Measurements from ENCODE around the gene CEMIP2.

Gene CEMIP2

DNA sequence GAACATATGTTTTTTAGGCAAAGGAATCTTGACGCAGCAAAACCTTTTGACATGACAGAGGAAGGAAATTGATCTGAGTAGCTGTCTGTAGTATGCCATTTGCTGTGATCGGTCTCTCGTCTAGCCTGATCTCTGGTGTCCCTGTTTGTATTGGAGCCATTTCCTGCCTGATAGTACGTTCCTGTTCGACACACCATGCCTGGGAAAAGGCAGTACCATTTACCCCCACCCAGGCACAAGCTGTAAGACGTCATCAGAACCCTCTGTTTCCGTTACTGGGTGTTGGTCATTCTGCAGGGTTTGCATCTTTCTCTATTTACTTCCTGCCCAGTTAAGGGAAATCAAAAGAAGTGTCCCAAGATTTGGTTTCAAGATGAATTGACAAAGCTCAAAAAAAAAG lies 129.7 kb downstream of the CEMIP2 start:
- H3K27ac ChIP-seq, result no peak overlapping the region
- TF ChIP-seq, protein P1, sequence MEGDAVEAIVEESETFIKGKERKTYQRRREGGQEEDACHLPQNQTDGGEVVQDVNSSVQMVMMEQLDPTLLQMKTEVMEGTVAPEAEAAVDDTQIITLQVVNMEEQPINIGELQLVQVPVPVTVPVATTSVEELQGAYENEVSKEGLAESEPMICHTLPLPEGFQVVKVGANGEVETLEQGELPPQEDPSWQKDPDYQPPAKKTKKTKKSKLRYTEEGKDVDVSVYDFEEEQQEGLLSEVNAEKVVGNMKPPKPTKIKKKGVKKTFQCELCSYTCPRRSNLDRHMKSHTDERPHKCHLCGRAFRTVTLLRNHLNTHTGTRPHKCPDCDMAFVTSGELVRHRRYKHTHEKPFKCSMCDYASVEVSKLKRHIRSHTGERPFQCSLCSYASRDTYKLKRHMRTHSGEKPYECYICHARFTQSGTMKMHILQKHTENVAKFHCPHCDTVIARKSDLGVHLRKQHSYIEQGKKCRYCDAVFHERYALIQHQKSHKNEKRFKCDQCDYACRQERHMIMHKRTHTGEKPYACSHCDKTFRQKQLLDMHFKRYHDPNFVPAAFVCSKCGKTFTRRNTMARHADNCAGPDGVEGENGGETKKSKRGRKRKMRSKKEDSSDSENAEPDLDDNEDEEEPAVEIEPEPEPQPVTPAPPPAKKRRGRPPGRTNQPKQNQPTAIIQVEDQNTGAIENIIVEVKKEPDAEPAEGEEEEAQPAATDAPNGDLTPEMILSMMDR (conservative IDR thresholded peaks at IDR 0.05), result no peak

DNA sequence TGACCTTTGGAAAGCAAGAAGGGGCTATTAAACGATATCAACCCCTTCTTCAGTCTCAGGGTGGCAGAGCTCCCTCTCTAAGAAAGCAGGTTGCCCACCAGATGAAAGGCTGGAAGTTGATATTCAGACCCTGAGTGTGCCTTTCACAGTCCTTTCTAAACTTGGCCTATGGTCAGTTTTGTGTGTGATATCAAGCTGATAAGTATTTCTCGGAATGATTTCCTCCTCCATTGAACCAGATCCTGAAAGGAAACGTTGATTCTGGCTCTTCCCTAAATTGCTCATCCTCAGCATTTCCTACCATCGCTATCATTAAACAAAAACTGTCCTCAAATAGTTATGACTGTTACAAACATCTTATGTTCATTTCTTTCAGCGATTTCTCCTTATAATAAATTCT lies 130.4 kb downstream of the CEMIP2 start:
- TF ChIP-seq, protein P1 (conservative IDR thresholded peaks at IDR 0.05), result no peak

DNA sequence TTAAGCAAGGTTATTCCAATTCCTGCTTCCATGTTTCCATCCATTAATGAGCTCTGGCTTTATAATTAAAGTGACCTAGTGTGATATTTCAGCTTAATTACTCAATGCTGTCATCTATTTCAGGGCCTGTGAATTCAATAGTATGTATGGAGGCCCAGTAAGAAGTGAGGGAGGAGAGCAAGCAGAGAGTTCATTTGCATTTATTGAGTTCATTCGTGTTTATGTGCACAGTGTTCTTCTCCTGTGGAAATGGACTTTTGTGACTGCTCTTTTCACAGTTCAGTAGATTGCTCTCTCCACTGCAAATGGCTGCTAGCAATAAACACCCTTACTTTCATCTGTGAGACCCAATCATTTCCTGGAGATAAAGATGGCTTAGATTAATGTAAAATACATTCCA lies 130.9 kb downstream of the CEMIP2 start:
- TF ChIP-seq, protein P1 (conservative IDR thresholded peaks at IDR 0.05), result no peak
- H3K27ac ChIP-seq, result no peak overlapping the region

More for the DNA sequence above, 130.4 kb downstream of the CEMIP2 start:
- H3K27ac ChIP-seq, result no peak overlapping the region

DNA sequence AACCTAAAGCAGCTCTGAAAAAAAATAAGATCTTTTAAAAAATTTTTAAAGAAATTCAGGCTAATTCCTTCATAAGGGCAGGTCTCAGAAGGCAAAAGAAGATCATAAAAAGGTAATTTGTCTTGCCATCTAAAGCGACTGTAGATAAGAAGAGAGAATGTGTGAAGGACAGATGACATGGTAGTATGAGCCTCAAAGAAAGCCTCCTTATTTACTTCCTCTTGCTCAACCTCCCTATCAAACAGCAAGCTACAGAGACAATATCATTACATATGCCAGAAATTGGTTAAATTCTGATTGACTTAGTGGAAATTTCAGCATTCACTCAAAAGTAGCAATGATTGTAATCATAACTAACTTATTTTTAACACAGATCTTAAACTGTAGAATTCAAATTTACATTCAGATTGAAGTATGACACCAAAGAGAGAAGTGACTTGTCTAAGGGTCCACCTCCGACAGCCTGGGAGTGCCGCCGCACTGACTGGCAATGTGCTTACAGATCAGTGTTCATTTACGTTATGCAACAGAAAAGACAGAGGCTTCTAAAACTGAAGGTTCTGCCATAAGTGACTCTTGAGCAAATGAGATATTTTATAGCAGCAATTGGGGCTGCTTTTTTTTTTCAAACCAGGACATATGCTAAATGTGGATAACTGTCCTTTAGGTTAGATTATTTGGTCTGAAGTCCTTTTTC lies 132.0 kb downstream of the CEMIP2 start:
- H3K27ac ChIP-seq, result no peak overlapping the region
- TF ChIP-seq, protein P1 (conservative IDR thresholded peaks at IDR 0.05), result no peak

DNA sequence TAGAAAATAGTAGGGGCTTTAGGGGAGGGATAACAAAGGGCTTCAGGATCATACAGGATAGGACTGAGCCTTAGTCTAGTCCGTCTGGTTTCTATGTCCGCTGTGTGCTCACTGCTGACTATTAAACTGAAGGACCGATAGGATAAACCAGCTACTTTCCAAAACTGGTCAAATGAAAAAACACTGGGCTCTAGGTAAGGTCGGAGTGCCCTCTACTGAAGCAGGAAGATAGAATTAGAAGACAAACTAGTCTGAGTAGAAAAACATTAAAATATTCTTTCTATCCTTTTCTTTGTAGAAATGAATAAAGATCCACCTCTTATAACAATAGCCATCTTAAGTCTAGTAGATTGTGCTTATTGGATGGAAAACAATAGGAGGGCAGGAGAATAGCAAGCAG lies 133.6 kb downstream of the CEMIP2 start:
- no peak overlapping the region for H3K27ac ChIP-seq
- TF ChIP-seq, protein P1 (conservative IDR thresholded peaks at IDR 0.05), result peak; percentile 35

Measured in VCaP (cell line).